Neural progenitor cell (in vitro differentiated cells): ENCODE measurements around the gene MRC2. TPM values are rescaled to one million over a fixed set of nuclear protein-coding genes. Genes with fewer than 3 reads are reported as not detected.
"Not testable (repeated sequence)": the region's sequence is repeated elsewhere in the genome, so short reads cannot be mapped to it uniquely, and the experiment has no call there.

Experiments used
- DNase-seq: peaks from one replicate; pipeline ENCODE4 v3.0.0-alpha.2; 2016; ENCODE audit warnings: low spot score
- H2AFZ ChIP-seq: fragments of 200-600 bp; sonication (generic); replicated peaks from 2 replicates; pipeline ENCODE4 v1.6.1; 2016; ENCODE audit warnings: antibody characterized with exemption
- H3F3A ChIP-seq: fragments of 200-600 bp; sonication (generic); 2 replicates; pipeline ENCODE4 v1.6.1; 2016; ENCODE audit warnings: antibody characterized with exemption, low read depth
- H3K27ac ChIP-seq: fragments of 200-600 bp; sonication (generic); 2 replicates; pipeline ENCODE4 v1.5.1; 2016; ENCODE audit warnings: mild to moderate bottlenecking
- H3K27me3 ChIP-seq: fragments of 200-600 bp; sonication (generic); 2 replicates; pipeline ENCODE4 v1.6.1; 2016; ENCODE audit warnings: mild to moderate bottlenecking, moderate library complexity
- H3K36me3 ChIP-seq: fragments of 200-600 bp; sonication (generic); 2 replicates; pipeline ENCODE4 v1.5.1; 2016
- H3K4me1 ChIP-seq: fragments of 200-600 bp; sonication (generic); 2 replicates; pipeline ENCODE4 v1.6.1; 2016; ENCODE audit warnings: mixed run types
- H3K4me2 ChIP-seq: fragments of 200-600 bp; sonication (generic); 2 replicates; pipeline ENCODE4 v1.6.1; 2016
- H3K4me3 ChIP-seq: fragments of 200-600 bp; sonication (generic); 2 replicates; pipeline ENCODE4 v1.5.1; 2016
- H3K79me2 ChIP-seq: fragments of 200-600 bp; sonication (generic); 2 replicates; pipeline ENCODE4 v1.6.1; 2016; ENCODE audit warnings: low read depth
- H3K9ac ChIP-seq: fragments of 200-600 bp; sonication (generic); 2 replicates; pipeline ENCODE4 v1.6.1; 2016
- H3K9me3 ChIP-seq: fragments of 200-600 bp; sonication (generic); 2 replicates; pipeline ENCODE4 v1.5.1; 2016; ENCODE audit warnings: low read depth
- H4K20me1 ChIP-seq: fragments of 200-600 bp; sonication (generic); 2 replicates; pipeline ENCODE4 v1.6.1; 2016; ENCODE audit warnings: low read depth
- H3K27ac Mint-ChIP-seq: 3 replicates; pipeline ENCODE4 v1.8.0; 2021; ENCODE audit warnings: mixed read lengths
- H3K27me3 Mint-ChIP-seq: 2 replicates; pipeline ENCODE4 v1.8.0; 2022; ENCODE audit warnings: low read depth, mild to moderate bottlenecking, inconsistent platforms, moderate library complexity, mixed read lengths; ENCODE audit not compliant: insufficient read depth
- H3K36me3 Mint-ChIP-seq: 3 replicates; pipeline ENCODE4 v1.8.0; 2021; ENCODE audit warnings: mixed read lengths
- H3K4me1 Mint-ChIP-seq: 3 replicates; pipeline ENCODE4 v1.8.0; 2021; ENCODE audit warnings: mixed read lengths
- H3K4me3 Mint-ChIP-seq: 3 replicates; pipeline ENCODE4 v1.8.0; 2021; ENCODE audit warnings: mild to moderate bottlenecking, moderate library complexity, mixed read lengths
- H3K9me3 Mint-ChIP-seq: 3 replicates; pipeline ENCODE4 v1.8.0; 2020; ENCODE audit warnings: mixed read lengths
- CTCF ChIP-seq: fragments of 200-600 bp; sonication (generic); IDR thresholded peaks from 2 replicates; pipeline ENCODE4 v1.5.1; 2017; ENCODE audit warnings: antibody characterized with exemption, mild to moderate bottlenecking
- EZH2 ChIP-seq: fragments of 200-600 bp; sonication (generic); IDR thresholded peaks from 2 replicates; pipeline ENCODE4 v1.6.1; 2017; ENCODE audit warnings: antibody characterized with exemption, mild to moderate bottlenecking, moderate library complexity
- EZH2phosphoT487 ChIP-seq: fragments of 200-600 bp; sonication (generic); IDR thresholded peaks from 2 replicates; pipeline ENCODE4 v1.6.1; 2017; ENCODE audit warnings: antibody characterized with exemption
- total RNA-seq: library from RNA; depleted of rRNA; stranded (reverse); fragments of >200 nt; gene quantifications from 2 replicates; pipeline ENCODE4 v1.2.3, GENCODE V29; 2015; ENCODE audit warnings: low replicate concordance

MRC2 gene
- total RNA-seq, 1 donor from 2014 or later = 24.6 TPM

- H3K9me3 Mint-ChIP-seq = no peaks in the 10 kb centered on the region
- no peak overlapping the region for H3K27ac Mint-ChIP-seq
These were observed 39.4 kb upstream of the MRC2 start for GRCh38 chr17:62588109-62588508.

DNA sequence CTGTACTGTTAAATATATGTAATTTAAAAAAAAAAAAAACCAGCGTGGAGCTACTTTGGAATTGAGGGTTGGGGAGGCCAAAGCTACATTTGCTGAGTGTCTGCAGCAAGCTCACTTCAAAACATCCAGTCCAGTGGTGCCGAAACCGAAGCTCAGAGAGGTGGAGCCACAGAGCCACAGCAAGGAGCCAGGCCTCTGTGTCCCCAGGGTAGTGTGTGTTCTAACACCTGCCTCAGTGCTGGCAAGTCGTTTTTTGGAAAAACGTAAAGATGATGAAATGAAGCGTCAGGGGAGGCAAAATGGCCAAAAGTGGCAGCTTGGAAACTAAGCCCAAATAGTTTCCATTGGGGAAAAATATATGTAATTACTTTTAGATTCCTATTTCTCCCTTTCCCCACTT lies 36.1 kb upstream of the MRC2 start:
- H3K27ac Mint-ChIP-seq = no peak overlapping the region
- no peak for DNase-seq
- Histone ChIP-seq H4K20me1 (peaks cover 6% of the 10 kb centered on the region), H3K9me3 (no peaks in the 10 kb centered on the region), H3K4me1 (no peaks in the 10 kb centered on the region), H3K79me2 (no peaks in the 10 kb centered on the region), H3K4me2 (no peak overlapping the region), H2AFZ (no peak overlapping the region), H3K36me3 (peaks cover 14% of the 10 kb centered on the region), H3K4me3 (no peak overlapping the region), H3F3A (no peaks in the 10 kb centered on the region), H3K27ac (no peak overlapping the region), H3K9ac (no peak overlapping the region), H3K27me3 (no peaks in the 10 kb centered on the region)
- H3K4me1 Mint-ChIP-seq = peaks cover 4% of the 10 kb centered on the region
- H3K9me3 Mint-ChIP-seq = peaks cover 9% of the 10 kb centered on the region
- no peak overlapping the region for H3K4me3 Mint-ChIP-seq
- no peaks in the 10 kb centered on the region for H3K27me3 Mint-ChIP-seq
- peaks cover 42% of the 10 kb centered on the region for H3K36me3 Mint-ChIP-seq
- TF ChIP-seq EZH2phosphoT487 (no peak), CTCF (no peak)

More at GRCh38 chr17:62588109-62588508, 39.4 kb upstream of the MRC2 start:
- peaks cover 2% of the 10 kb centered on the region for H3K27me3 Mint-ChIP-seq
- peaks cover 8% of the 10 kb centered on the region for H3K36me3 ChIP-seq
- DNase-seq = no peak
- no peak overlapping the region for H3K4me3 ChIP-seq
- H3K27ac ChIP-seq = no peak overlapping the region
- H3K4me2 ChIP-seq = no peak overlapping the region
- no peak overlapping the region for H3K4me3 Mint-ChIP-seq
- peaks cover 4% of the 10 kb centered on the region for H3K4me1 Mint-ChIP-seq
- TF ChIP-seq EZH2phosphoT487 (no peak), EZH2 (no peak), CTCF (no peak)
- no peaks in the 10 kb centered on the region for H3K27me3 ChIP-seq
- H2AFZ ChIP-seq = no peak overlapping the region
- no peak overlapping the region for H3K9ac ChIP-seq
- H3K36me3 Mint-ChIP-seq = peaks cover 32% of the 10 kb centered on the region
- H3K79me2 ChIP-seq = no peaks in the 10 kb centered on the region
- no peaks in the 10 kb centered on the region for H3K4me1 ChIP-seq
- H4K20me1 ChIP-seq = peaks cover 6% of the 10 kb centered on the region
- H3K9me3 ChIP-seq = no peaks in the 10 kb centered on the region
- H3F3A ChIP-seq = no peaks in the 10 kb centered on the region

DNA sequence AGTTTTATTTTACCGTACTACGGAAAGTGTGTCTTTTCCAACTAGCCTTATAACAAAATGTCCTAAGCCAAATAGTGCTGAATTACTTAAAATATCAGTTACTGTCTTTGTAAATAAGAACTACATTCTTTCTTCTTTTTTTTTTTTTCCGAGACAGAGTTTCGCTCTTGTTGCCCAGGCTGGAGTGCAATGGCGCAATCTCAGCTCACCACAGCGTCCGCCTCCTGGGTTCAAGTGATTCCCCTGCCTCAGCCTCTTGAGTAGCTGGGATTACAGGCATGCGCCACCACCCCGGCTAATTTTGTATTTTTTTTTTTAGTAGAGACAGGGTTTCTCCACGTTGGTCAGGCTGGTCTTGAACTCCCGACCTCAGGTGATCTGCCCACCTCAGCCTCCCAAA lies 35.6 kb upstream of the MRC2 start:
- not testable (repeated sequence) for H3K27ac Mint-ChIP-seq, H4K20me1 ChIP-seq, H3K4me1 ChIP-seq, H3K27me3 Mint-ChIP-seq, H3K79me2 ChIP-seq, H3K9me3 ChIP-seq, H3F3A ChIP-seq, H3K4me3 Mint-ChIP-seq, H2AFZ ChIP-seq, H3K27ac ChIP-seq, H3K4me1 Mint-ChIP-seq, H3K9ac ChIP-seq, H3K27me3 ChIP-seq, H3K4me3 ChIP-seq, H3K4me2 ChIP-seq, DNase-seq
- peaks cover 47% of the 10 kb centered on the region for H3K36me3 Mint-ChIP-seq
- peaks cover 18% of the 10 kb centered on the region for H3K36me3 ChIP-seq
- peaks cover 14% of the 10 kb centered on the region for H3K9me3 Mint-ChIP-seq

GRCh38 chr17:62592341-62593099 lies 35.0 kb upstream of the MRC2 start:
- no peaks in the 10 kb centered on the region for H3K27me3 Mint-ChIP-seq
- Histone ChIP-seq H4K20me1 (no peaks in the 10 kb centered on the region), H3K4me1 (no peaks in the 10 kb centered on the region), H3K27ac (no peak overlapping the region), H3K4me3 (no peak overlapping the region), H3K36me3 (peaks cover 25% of the 10 kb centered on the region), H2AFZ (no peak overlapping the region), H3K4me2 (no peak overlapping the region), H3K27me3 (no peaks in the 10 kb centered on the region), H3F3A (no peaks in the 10 kb centered on the region), H3K79me2 (no peaks in the 10 kb centered on the region), H3K9me3 (peaks cover 4% of the 10 kb centered on the region), H3K9ac (no peak overlapping the region)
- no peak for DNase-seq
- no peaks in the 10 kb centered on the region for H3K4me1 Mint-ChIP-seq
- peaks cover 48% of the 10 kb centered on the region for H3K36me3 Mint-ChIP-seq
- H3K27ac Mint-ChIP-seq = no peak overlapping the region
- no peak for TF ChIP-seq CTCF
- no peak for TF ChIP-seq EZH2
- no peak for TF ChIP-seq EZH2phosphoT487
- H3K4me3 Mint-ChIP-seq = no peak overlapping the region
- peaks cover 20% of the 10 kb centered on the region for H3K9me3 Mint-ChIP-seq
